Esophagus squamous epithelium (tissue), 5 donors: Measurements from ENCODE around the gene PANK2. TPM values are rescaled to one million over a fixed set of nuclear protein-coding genes. Genes with fewer than 3 reads are reported as not detected.

Source experiments
- DNase-seq: peaks from one replicate; lab custom pipeline; 2025; lab: John Stamatoyannopoulos, UW
- H3K27ac ChIP-seq, 4 donors: fragments of 200-600 bp; sonication (generic); one replicate each; pipeline ENCODE4 v1.5.1; 2016 to 2019; ENCODE audit warnings: mild to moderate bottlenecking in 1 of 4
- H3K27me3 ChIP-seq, 4 donors: fragments of 200-600 bp; sonication (generic); 1 replicate in 3 of 4; 2 replicates in 1 of 4; pipeline versions ENCODE4 v1.5.1 to v1.6.0; 2017 to 2021; ENCODE audit warnings: antibody characterized with exemption in 1 of 4
- H3K36me3 ChIP-seq, 3 donors: fragments of 200-600 bp; sonication (generic); one replicate each; pipeline ENCODE4 v1.5.1; 2016 to 2019
- H3K4me1 ChIP-seq, 3 donors: fragments of 200-600 bp; sonication (generic); one replicate each; pipeline ENCODE4 v1.5.1; 2017 to 2019
- H3K4me3 ChIP-seq, 4 donors: fragments of 200-600 bp; sonication (generic); 1 replicate in 3 of 4; 2 replicates in 1 of 4; pipeline ENCODE4 v1.5.1; 2016 to 2019; ENCODE audit warnings: mild to moderate bottlenecking in 2 of 4, moderate library complexity in 1 of 4
- H3K9me3 ChIP-seq, 3 donors: fragments of 200-600 bp; sonication (generic); one replicate each; pipeline ENCODE4 v1.5.1; 2016 to 2019
- POLR2A ChIP-seq, 4 donors: fragments of 450-650 bp; IDR thresholded peaks; one replicate each; pipeline ENCODE4 v1.6.1; 2017; ENCODE audit warnings: antibody characterized with exemption in 4 of 4, mild to moderate bottlenecking in 4 of 4, moderate library complexity in 3 of 4
- WGBS, 2 donors: methylation state at CpG; one replicate each; pipeline ENCODE4 v1.1.5; 2018; 5-methylcytosine and 5-hydroxymethylcytosine counted together
- intact Hi-C: fragments of 100-400 bp; cut with DNase I; formaldehyde crosslinking; loops from one replicate; pipeline ENCODE4 v1.15.0; 2022
- total RNA-seq, 4 donors: library from RNA; depleted of rRNA; stranded (reverse); fragments of >200 nt; gene quantifications; one replicate each; pipeline ENCODE4 v1.1.0, GENCODE V29; 2016
- TF ChIP-seq, protein P1 (sequence below), 6 experiments: fragments of 450-650 bp in 4 of 6; fragments of 200-600 bp in 2 of 6; sonication (generic) in 2 of 6; IDR thresholded peaks; one replicate each; pipeline ENCODE4 v1.5.1; 2016 to 2019; ENCODE audit warnings: antibody characterized with exemption in 6 of 6, mild to moderate bottlenecking in 4 of 6, moderate library complexity in 4 of 6
- donor health status: DM: yes; HTN: yes; CAD: no.

Gene PANK2
- total RNA-seq, 4 donors from 2014 or later, result 39.4 to 49.1 (median 46.2) TPM

DNA sequence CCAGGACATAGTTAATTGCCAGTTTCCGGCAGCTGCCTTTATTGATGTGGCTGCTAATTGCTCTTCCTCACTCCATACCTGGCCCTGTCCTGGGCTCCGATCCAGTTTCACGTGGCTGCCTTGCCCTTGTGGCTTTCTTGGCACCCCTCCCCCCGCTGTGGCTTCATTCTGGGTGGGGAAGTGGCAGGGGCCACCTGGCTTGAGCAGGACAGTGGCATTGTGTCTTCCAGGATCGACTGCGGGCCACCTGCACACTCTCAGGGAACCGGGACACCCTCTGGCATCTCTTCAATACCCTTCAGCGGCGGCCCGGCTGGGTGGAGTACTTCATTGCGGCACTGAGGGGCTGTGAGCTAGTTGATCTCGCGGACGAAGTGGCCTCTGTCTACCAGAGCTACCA, 31.8 kb upstream of the PANK2 start:
- TF ChIP-seq, protein P1, sequence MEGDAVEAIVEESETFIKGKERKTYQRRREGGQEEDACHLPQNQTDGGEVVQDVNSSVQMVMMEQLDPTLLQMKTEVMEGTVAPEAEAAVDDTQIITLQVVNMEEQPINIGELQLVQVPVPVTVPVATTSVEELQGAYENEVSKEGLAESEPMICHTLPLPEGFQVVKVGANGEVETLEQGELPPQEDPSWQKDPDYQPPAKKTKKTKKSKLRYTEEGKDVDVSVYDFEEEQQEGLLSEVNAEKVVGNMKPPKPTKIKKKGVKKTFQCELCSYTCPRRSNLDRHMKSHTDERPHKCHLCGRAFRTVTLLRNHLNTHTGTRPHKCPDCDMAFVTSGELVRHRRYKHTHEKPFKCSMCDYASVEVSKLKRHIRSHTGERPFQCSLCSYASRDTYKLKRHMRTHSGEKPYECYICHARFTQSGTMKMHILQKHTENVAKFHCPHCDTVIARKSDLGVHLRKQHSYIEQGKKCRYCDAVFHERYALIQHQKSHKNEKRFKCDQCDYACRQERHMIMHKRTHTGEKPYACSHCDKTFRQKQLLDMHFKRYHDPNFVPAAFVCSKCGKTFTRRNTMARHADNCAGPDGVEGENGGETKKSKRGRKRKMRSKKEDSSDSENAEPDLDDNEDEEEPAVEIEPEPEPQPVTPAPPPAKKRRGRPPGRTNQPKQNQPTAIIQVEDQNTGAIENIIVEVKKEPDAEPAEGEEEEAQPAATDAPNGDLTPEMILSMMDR (IDR thresholded peaks at IDR 0.05), result no peak
- TF ChIP-seq POLR2A (IDR thresholded peaks at IDR 0.05), result no peak
- intact Hi-C loops, result no loop called here
- peaks cover 31 to 83% (median 49%) of the 10 kb centered on the region in 3 donors for H3K36me3 ChIP-seq
- 82 to 89% methylated on average over 9 to 12 of the region's 14 CpGs for whole genome bisulfite sequencing, 2 donors
- no peaks in the 10 kb centered on the region for H3K27me3 ChIP-seq
- no peak for DNase-seq
- H3K4me3 ChIP-seq, result no peak overlapping the region
- no peak overlapping the region for H3K27ac ChIP-seq
- H3K4me1 ChIP-seq, result peaks cover 0 to 20% (median 0%) of the 10 kb centered on the region in 3 donors
- no peaks in the 10 kb centered on the region for H3K9me3 ChIP-seq

DNA sequence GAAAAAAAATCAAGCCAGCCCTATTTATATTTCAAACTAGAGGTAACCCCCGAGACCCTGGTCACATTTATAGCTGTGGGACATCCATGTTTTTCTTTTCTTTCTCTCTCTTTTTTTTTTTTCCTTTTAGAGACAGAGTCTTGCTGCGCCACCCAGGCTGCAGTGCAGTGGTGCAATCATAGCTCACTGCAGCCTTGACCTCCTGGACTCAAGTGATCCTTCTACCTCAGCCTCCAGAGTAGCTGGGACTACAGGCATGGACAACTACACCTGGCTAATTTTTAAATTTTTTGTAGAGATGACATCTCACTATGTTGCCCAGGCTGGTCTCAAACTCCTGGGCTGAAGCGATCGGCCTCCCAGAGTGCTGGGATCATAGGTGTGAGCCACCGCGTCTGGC, 30.5 kb upstream of the PANK2 start:
- H3K4me3 ChIP-seq, result no peak overlapping the region

GRCh38 chr20:3861191-3861590, 28.0 kb upstream of the PANK2 start:
- WGBS, 2 donors, result 89 to 100% methylated on average over 3 to 7 of the region's 7 CpGs
- no peak for DNase-seq
- TF ChIP-seq, protein P1 (IDR thresholded peaks at IDR 0.05), result no peak
- TF ChIP-seq POLR2A (IDR thresholded peaks at IDR 0.05), result no peak
- peaks cover 63 to 100% (median 86%) of the 10 kb centered on the region in 3 donors for H3K36me3 ChIP-seq
- H3K27ac ChIP-seq, result no peak overlapping the region
- intact Hi-C loops, result no loop called here
- no peaks in the 10 kb centered on the region for H3K9me3 ChIP-seq
- H3K27me3 ChIP-seq, result no peaks in the 10 kb centered on the region
- H3K4me3 ChIP-seq, result no peak overlapping the region
- no peaks in the 10 kb centered on the region for H3K4me1 ChIP-seq

More for the DNA sequence above, 30.5 kb upstream of the PANK2 start:
- DNase-seq, result no peak
- TF ChIP-seq, protein P1 (IDR thresholded peaks at IDR 0.05), result no peak
- no peak for TF ChIP-seq POLR2A (IDR thresholded peaks at IDR 0.05)
- 93 to 97% methylated on average over 6 of the region's 6 CpGs for WGBS, 2 donors
- Histone ChIP-seq H3K36me3 (peaks cover 41 to 96% (median 61%) of the 10 kb centered on the region in 3 donors), H3K27me3 (no peaks in the 10 kb centered on the region), H3K4me1 (peaks cover 0 to 20% (median 0%) of the 10 kb centered on the region in 3 donors), H3K27ac (no peak overlapping the region), H3K9me3 (no peaks in the 10 kb centered on the region)
- intact Hi-C loops, result no loop called here

- Histone ChIP-seq H3K27ac (no peak overlapping the region), H3K27me3 (no peaks in the 10 kb centered on the region), H3K9me3 (no peaks in the 10 kb centered on the region), H3K4me3 (no peak overlapping the region), H3K36me3 (peaks cover 58 to 100% (median 78%) of the 10 kb centered on the region in 3 donors), H3K4me1 (no peaks in the 10 kb centered on the region)
- no peak for TF ChIP-seq POLR2A (IDR thresholded peaks at IDR 0.05)
- TF ChIP-seq, protein P1 (IDR thresholded peaks at IDR 0.05), result no peak
- no CpG with 5 or more reads among the region's 1 CpG for WGBS, 2 donors
- DNase-seq, result no peak
- intact Hi-C loops, result no loop called here
Observed at GRCh38 chr20:3862333-3862732, 26.9 kb upstream of the PANK2 start.

- intact Hi-C loops, result no loop called here
- Histone ChIP-seq H3K4me3 (no peak overlapping the region), H3K27ac (no peak overlapping the region), H3K27me3 (no peaks in the 10 kb centered on the region), H3K36me3 (peaks cover 49 to 100% (median 68%) of the 10 kb centered on the region in 3 donors), H3K4me1 (no peaks in the 10 kb centered on the region), H3K9me3 (no peaks in the 10 kb centered on the region)
- no peak for TF ChIP-seq POLR2A (IDR thresholded peaks at IDR 0.05)
- TF ChIP-seq, protein P1 (IDR thresholded peaks at IDR 0.05), result no peak
- 81 to 91% methylated on average over 5 to 6 of the region's 7 CpGs for WGBS, 2 donors
- no peak for DNase-seq
Observed at GRCh38 chr20:3863317-3863716, 25.9 kb upstream of the PANK2 start.
